Lower lobe of right lung (tissue), 2 donors: ENCODE results near the gene NRBF2. TPM values are rescaled to one million over a fixed set of nuclear protein-coding genes. Genes with fewer than 3 reads are reported as not detected.
A peak's percentile ranks its signal among the peaks of the same experiment; 100 is the strongest.

Source experiments
- ATAC-seq, 2 donors: fragments of 200-7000 bp; cut with Tn5 transposase; one replicate each; pipeline ENCODE4 v1.9.1; 2020 to 2022; ENCODE audit warnings: mild to moderate bottlenecking in 2 of 2, moderate library complexity in 2 of 2
- DNase-seq: peaks from one replicate; pipeline ENCODE4 v3.0.0-alpha.2; 2020
- H3K27ac ChIP-seq: fragments of 200-600 bp; one replicate; pipeline ENCODE4 v1.8.0; 2022
- H3K27me3 ChIP-seq: fragments of 200-600 bp; one replicate; pipeline ENCODE4 v1.8.0; 2022; ENCODE audit warnings: low read depth
- H3K36me3 ChIP-seq: fragments of 200-600 bp; one replicate; pipeline ENCODE4 v1.8.0; 2022; ENCODE audit warnings: mild to moderate bottlenecking
- H3K4me1 ChIP-seq: fragments of 200-600 bp; one replicate; pipeline ENCODE4 v1.8.0; 2022
- H3K4me3 ChIP-seq: fragments of 200-600 bp; one replicate; pipeline ENCODE4 v1.8.0; 2022; ENCODE audit warnings: mild to moderate bottlenecking
- H3K9me3 ChIP-seq: fragments of 200-600 bp; one replicate; pipeline ENCODE4 v1.8.0; 2022
- intact Hi-C: fragments of 100-400 bp; cut with DNase I; formaldehyde crosslinking; loops from one replicate; pipeline ENCODE4 v1.11.0; 2022
- total RNA-seq: library from RNA; stranded (reverse); fragmentation: NEBNext Ultra II Directional; extraction: Animal tissue kit (Norgen Biotek cat#: 25700); gene quantifications from one replicate; pipeline ENCODE4 v1.2.1, GENCODE V29; 2021
- TF ChIP-seq, protein P1 (sequence below): fragments of 200-600 bp; IDR thresholded peaks from one replicate; pipeline ENCODE4 v1.8.0; 2022; ENCODE audit warnings: antibody characterized with exemption, mild to moderate bottlenecking
- donor health status: DM: no; HTN: yes; CAD: no; lungs with severe emphysema.

NRBF2 gene
- total RNA-seq, 1 donor from 2014 or later, result 24.3 TPM

DNA sequence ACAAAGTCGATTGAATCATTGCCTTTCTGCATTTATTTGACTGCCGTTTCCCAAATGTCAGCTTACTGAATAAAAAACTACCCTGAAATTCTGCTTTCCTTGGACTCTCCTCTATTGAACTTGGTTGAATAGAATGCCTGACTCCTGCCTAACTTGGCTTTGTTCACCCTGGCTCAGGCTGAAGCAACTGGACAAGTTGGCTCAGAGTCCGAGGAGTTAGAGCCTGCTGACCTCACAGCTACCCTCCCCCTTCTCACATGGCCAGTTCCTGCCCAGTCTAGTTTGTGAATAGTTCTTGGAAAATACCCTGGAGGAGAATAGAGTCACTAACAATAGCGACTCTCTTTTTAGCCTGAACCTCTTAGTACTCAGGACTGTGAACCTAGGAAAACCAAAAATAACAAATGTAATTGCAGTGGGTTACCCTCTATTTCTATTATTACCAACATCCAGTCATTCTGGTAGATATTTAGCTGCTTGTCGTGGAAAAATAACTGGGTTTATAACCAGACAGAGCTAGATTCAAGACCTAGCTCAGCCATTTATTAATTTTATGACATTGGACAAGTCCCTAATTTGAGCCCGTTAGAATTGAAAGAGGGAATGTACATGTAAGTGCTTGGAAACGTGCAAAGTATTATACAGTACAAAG, 17.3 kb upstream of the NRBF2 start:
- intact Hi-C loops, result no loop called here
- H3K27ac ChIP-seq, result peak overlapping the region; percentile 47
- ATAC-seq, result peak; percentile 90 to 91

DNA sequence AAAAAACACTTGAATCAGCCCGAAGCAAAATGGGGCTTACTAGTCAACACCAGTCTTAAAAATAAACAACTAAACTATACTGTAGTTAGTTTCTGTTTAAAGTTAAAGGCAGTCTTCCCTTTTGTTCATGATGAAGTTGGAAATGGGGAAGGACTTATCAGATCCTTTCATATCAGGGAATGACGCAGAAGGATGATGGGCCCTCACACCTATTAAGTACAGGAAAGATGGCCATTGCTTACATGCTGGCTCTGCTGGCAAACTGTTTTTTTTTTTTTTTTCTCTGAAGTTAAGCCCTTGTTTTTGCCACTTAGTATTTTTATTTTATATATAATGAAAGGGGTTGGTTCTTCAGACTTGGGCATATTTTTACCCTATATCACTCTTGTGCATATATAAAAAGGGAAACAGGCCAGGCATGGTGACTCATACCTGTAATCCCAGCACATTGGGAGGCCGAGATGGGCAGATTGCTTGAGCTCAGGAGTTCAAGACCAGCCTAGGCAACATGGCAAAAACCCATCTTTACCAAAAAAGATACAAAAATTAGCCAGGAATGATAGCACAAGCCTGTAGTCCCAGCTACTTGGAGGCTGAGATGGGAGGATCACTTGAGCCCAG, 16.6 kb upstream of the NRBF2 start:
- ATAC-seq (no peak), DNase-seq (no peak)
- H3K27ac ChIP-seq, result no peak overlapping the region
- no peak overlapping the region for H3K4me3 ChIP-seq
- TF ChIP-seq, protein P1, sequence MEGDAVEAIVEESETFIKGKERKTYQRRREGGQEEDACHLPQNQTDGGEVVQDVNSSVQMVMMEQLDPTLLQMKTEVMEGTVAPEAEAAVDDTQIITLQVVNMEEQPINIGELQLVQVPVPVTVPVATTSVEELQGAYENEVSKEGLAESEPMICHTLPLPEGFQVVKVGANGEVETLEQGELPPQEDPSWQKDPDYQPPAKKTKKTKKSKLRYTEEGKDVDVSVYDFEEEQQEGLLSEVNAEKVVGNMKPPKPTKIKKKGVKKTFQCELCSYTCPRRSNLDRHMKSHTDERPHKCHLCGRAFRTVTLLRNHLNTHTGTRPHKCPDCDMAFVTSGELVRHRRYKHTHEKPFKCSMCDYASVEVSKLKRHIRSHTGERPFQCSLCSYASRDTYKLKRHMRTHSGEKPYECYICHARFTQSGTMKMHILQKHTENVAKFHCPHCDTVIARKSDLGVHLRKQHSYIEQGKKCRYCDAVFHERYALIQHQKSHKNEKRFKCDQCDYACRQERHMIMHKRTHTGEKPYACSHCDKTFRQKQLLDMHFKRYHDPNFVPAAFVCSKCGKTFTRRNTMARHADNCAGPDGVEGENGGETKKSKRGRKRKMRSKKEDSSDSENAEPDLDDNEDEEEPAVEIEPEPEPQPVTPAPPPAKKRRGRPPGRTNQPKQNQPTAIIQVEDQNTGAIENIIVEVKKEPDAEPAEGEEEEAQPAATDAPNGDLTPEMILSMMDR, result no peak
- H3K4me1 ChIP-seq, result peaks cover 27% of the 10 kb centered on the region
- H3K36me3 ChIP-seq, result no peaks in the 10 kb centered on the region
- no peaks in the 10 kb centered on the region for H3K27me3 ChIP-seq
- no peaks in the 10 kb centered on the region for H3K9me3 ChIP-seq
- intact Hi-C loops, result no loop called here

More for the DNA sequence above, 17.3 kb upstream of the NRBF2 start:
- Histone ChIP-seq H3K9me3 (no peaks in the 10 kb centered on the region), H3K27me3 (no peaks in the 10 kb centered on the region), H3K4me3 (no peak overlapping the region), H3K36me3 (no peaks in the 10 kb centered on the region), H3K4me1 (peaks cover 27% of the 10 kb centered on the region)
- TF ChIP-seq, protein P1, result no peak
- peak; percentile 67 for DNase-seq

DNA sequence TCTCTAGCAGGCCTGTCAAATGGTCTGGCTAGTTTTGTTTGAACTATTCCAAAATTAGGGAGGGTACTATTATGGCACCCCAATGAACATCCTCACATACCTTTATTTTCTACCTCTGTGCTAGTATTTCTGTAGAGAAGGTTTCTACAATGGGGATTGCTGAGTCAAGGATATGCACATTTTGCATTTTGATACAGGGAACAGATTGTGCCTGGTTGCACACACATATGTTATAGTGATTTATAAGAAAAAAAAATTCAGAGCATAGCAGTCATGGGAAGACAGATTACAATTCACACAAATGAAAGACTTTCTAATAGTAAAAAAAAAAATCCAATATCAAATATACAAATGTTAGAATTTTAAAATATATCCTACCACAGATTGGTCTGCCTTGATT, 14.1 kb upstream of the NRBF2 start:
- Histone ChIP-seq H3K36me3 (no peaks in the 10 kb centered on the region), H3K4me3 (no peak overlapping the region), H3K4me1 (peaks cover 24% of the 10 kb centered on the region), H3K27ac (no peak overlapping the region), H3K9me3 (no peaks in the 10 kb centered on the region), H3K27me3 (no peaks in the 10 kb centered on the region)
- TF ChIP-seq, protein P1, result no peak
- no peak for ATAC-seq
- intact Hi-C loops, result no loop called here
- no peak for DNase-seq

DNA sequence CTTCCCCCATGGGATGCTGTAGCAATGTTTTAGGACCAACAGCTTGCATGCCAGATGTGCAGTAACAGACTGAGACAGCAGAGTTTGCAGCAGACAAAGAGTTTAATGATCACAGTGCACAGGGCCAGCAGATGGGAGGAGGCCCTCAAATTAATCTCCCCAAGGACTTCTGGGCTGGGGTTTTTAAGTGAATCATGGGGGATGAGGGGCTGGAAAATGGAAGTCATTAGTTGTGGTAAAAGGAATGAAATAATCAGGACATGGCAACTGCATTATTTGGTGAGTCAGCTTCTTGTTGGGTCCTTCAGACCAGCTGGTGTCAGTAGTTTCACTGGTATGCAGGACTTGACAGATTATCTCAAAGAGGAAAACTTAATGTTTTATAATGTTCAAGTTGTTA, 12.6 kb upstream of the NRBF2 start:
- TF ChIP-seq, protein P1, result no peak
- no peaks in the 10 kb centered on the region for H3K27me3 ChIP-seq
- H3K9me3 ChIP-seq, result no peaks in the 10 kb centered on the region
- intact Hi-C loops, result no loop called here
- DNase-seq (no peak), ATAC-seq (no peak)
- H3K27ac ChIP-seq, result no peak overlapping the region
- H3K4me3 ChIP-seq, result no peak overlapping the region
- H3K4me1 ChIP-seq, result peaks cover 9% of the 10 kb centered on the region
- H3K36me3 ChIP-seq, result no peaks in the 10 kb centered on the region

DNA sequence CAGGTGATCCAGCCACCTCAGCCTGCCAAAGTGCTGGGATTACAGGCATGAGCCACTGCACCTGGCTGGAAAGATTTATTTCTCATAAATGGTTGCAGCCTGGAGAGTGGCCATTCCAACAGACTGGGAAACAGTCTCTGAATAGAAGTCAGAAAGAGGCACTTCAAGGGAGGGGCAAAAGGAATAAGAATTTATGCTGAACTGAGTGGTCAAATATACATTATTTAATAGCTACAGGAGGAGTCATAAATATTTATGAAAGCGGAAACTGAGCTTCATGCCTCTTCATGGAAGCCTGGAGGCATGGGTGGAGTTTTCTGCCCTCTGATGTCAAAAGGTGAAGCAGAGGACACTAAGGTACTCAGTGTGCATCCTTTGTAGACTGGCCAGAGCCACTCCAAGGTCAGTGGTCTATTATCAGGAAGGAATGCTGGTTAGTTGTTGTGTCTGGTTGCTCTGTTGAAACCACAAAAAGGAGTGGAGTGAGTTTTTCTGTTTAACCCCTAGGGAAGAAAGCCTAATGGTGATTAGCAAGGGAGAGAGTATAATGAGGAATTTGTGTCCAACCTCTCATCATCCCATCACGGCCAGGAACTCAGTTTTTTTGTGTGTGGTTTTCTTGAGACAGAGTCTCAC, 9.3 kb upstream of the NRBF2 start:
- Histone ChIP-seq H3K27me3 (no peaks in the 10 kb centered on the region), H3K9me3 (no peaks in the 10 kb centered on the region), H3K4me3 (no peak overlapping the region), H3K27ac (no peak overlapping the region), H3K4me1 (no peaks in the 10 kb centered on the region), H3K36me3 (no peaks in the 10 kb centered on the region)
- TF ChIP-seq, protein P1, result no peak
- DNase-seq (no peak), ATAC-seq (no peak)
- intact Hi-C loops, result no loop called here
